ENCODE data around the gene TSC22D3.

The TSC22D3 gene

GRCh38 chrX:107718156-107718621, 57.4 kb downstream of the TSC22D3 start:
- Histone ChIP-seq H3F3A (ENCODE audit: insufficient read depth, low read length) (no peaks in the 10 kb centered on the region), H3K9me2 (ENCODE audit: low read depth, low read length) (no peaks in the 10 kb centered on the region), H3K27ac (ENCODE audit: low read depth, low read length, poor library complexity, severe bottlenecking) (no peak overlapping the region), H3K36me3 (ENCODE audit: insufficient read depth, low read length) (no peaks in the 10 kb centered on the region; the same call in 1 of the 2 replicates), H3K27me3 (ENCODE audit: insufficient read depth, low read length) (no peaks in the 10 kb centered on the region), H3K4me3 (ENCODE audit: low read depth, low read length, poor library complexity, severe bottlenecking) (no peak overlapping the region), H3K4me2 (ENCODE audit: low read length) (no peak overlapping the region), H3K9ac (ENCODE audit: low read length) (no peak overlapping the region), H3K9me3 (ENCODE audit: low read length) (no peaks in the 10 kb centered on the region), H3K79me2 (ENCODE audit: insufficient read depth, low read length) (no peaks in the 10 kb centered on the region), H3K4me1 (ENCODE audit: insufficient read depth, low read length, severe bottlenecking) (peaks cover 28% of the 10 kb centered on the region), H2AFZ (ENCODE audit: low read length) (no peak overlapping the region), H4K20me1 (ENCODE audit: insufficient read depth, low read length) (no peaks in the 10 kb centered on the region)
- peak; percentile 55 for TF ChIP-seq CTCF (IDR thresholded peaks at IDR 0.05; ENCODE audit: low read length)
- no peak for TF ChIP-seq EZH2 (IDR thresholded peaks at IDR 0.05; ENCODE audit: borderline replicate concordance, low read length)

GRCh38 chrX:107716816-107717700, 58.5 kb downstream of the TSC22D3 start:
- H3K27ac ChIP-seq (ENCODE audit: low read depth, low read length, poor library complexity, severe bottlenecking): peak overlapping the region; percentile 70
- peak overlapping the region; percentile 67 for H3K4me3 ChIP-seq (ENCODE audit: low read depth, low read length, poor library complexity, severe bottlenecking)
- no peaks in the 10 kb centered on the region; the same call in 1 of the 2 replicates for H3K36me3 ChIP-seq (ENCODE audit: insufficient read depth, low read length)
- no peaks in the 10 kb centered on the region for H3K79me2 ChIP-seq (ENCODE audit: insufficient read depth, low read length)
- H3K27me3 ChIP-seq (ENCODE audit: insufficient read depth, low read length): no peaks in the 10 kb centered on the region
- peak overlapping the region; percentile 69 for H3K9ac ChIP-seq (ENCODE audit: low read length)
- H3K4me1 ChIP-seq (ENCODE audit: insufficient read depth, low read length, severe bottlenecking): peaks cover 28% of the 10 kb centered on the region
- no peaks in the 10 kb centered on the region for H3F3A ChIP-seq (ENCODE audit: insufficient read depth, low read length)
- H2AFZ ChIP-seq (ENCODE audit: low read length): no peak overlapping the region
- no peak for TF ChIP-seq CTCF (IDR thresholded peaks at IDR 0.05; ENCODE audit: low read length)
- no peak for TF ChIP-seq EZH2 (IDR thresholded peaks at IDR 0.05; ENCODE audit: borderline replicate concordance, low read length)
- H3K9me2 ChIP-seq (ENCODE audit: low read depth, low read length): no peaks in the 10 kb centered on the region
- no peaks in the 10 kb centered on the region for H3K9me3 ChIP-seq (ENCODE audit: low read length)
- peak overlapping the region; percentile 80 for H3K4me2 ChIP-seq (ENCODE audit: low read length)
- no peaks in the 10 kb centered on the region for H4K20me1 ChIP-seq (ENCODE audit: insufficient read depth, low read length)

- H3K9me2 ChIP-seq (ENCODE audit: low read depth, low read length): no peaks in the 10 kb centered on the region
- no peak overlapping the region for H2AFZ ChIP-seq (ENCODE audit: low read length)
- H3K9me3 ChIP-seq (ENCODE audit: low read length): no peaks in the 10 kb centered on the region
- H3K4me1 ChIP-seq (ENCODE audit: insufficient read depth, low read length, severe bottlenecking): peaks cover 26% of the 10 kb centered on the region
- no peaks in the 10 kb centered on the region for H3K27me3 ChIP-seq (ENCODE audit: insufficient read depth, low read length)
- no peaks in the 10 kb centered on the region for H3F3A ChIP-seq (ENCODE audit: insufficient read depth, low read length)
- no peaks in the 10 kb centered on the region for H4K20me1 ChIP-seq (ENCODE audit: insufficient read depth, low read length)
- H3K79me2 ChIP-seq (ENCODE audit: insufficient read depth, low read length): no peaks in the 10 kb centered on the region
- H3K4me3 ChIP-seq (ENCODE audit: low read depth, low read length, poor library complexity, severe bottlenecking): peak overlapping the region; percentile 67
- H3K36me3 ChIP-seq (ENCODE audit: insufficient read depth, low read length): no peaks in the 10 kb centered on the region; the same call in 1 of the 2 replicates
- TF ChIP-seq EZH2 (IDR thresholded peaks at IDR 0.05; ENCODE audit: borderline replicate concordance, low read length): no peak
- no peak for TF ChIP-seq CTCF (IDR thresholded peaks at IDR 0.05; ENCODE audit: low read length)
- H3K9ac ChIP-seq (ENCODE audit: low read length): peak overlapping the region; percentile 69; the same call in 1 of the 2 replicates
- H3K27ac ChIP-seq (ENCODE audit: low read depth, low read length, poor library complexity, severe bottlenecking): no peak overlapping the region
- peak overlapping the region; percentile 80 for H3K4me2 ChIP-seq (ENCODE audit: low read length)
These were observed 59.4 kb downstream of the TSC22D3 start for GRCh38 chrX:107716118-107716684.

All from OCI-LY1 (cell line).